ENCODE data around the gene ODAD4. TPM values are rescaled to one million over a fixed set of nuclear protein-coding genes. Genes with fewer than 3 reads are reported as not detected.

Gene ODAD4
- total RNA-seq, 2 donors from 2014 or later = 0.15 to 0.19 TPM

DNA sequence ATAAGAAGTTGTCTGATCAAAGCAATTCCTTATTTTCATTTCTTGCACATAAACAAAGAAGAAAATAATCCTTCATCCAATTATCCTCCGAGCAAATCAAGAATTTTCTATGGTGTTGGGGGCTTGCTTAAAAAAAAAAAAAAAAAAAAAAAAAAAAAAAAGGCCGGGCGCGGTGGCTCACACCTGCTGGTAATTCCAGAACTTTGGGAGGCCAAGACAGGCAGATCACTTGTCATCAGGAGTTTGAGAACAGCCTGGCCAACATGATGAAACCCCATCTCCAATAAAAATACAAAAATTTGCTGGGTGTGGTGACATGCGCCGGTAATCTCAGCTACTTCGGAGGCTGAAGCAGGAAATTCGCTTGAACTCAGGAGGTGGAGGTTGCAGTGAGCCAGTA is 55.5 kb downstream of the ODAD4 start:
- H3K27ac ChIP-seq = no peak overlapping the region
- DNase-seq = no peak
- no peak overlapping the region for H3K9ac ChIP-seq (ENCODE audit: low read depth in 2 of 2, low read length in 2 of 2)
- TF ChIP-seq, protein P1, sequence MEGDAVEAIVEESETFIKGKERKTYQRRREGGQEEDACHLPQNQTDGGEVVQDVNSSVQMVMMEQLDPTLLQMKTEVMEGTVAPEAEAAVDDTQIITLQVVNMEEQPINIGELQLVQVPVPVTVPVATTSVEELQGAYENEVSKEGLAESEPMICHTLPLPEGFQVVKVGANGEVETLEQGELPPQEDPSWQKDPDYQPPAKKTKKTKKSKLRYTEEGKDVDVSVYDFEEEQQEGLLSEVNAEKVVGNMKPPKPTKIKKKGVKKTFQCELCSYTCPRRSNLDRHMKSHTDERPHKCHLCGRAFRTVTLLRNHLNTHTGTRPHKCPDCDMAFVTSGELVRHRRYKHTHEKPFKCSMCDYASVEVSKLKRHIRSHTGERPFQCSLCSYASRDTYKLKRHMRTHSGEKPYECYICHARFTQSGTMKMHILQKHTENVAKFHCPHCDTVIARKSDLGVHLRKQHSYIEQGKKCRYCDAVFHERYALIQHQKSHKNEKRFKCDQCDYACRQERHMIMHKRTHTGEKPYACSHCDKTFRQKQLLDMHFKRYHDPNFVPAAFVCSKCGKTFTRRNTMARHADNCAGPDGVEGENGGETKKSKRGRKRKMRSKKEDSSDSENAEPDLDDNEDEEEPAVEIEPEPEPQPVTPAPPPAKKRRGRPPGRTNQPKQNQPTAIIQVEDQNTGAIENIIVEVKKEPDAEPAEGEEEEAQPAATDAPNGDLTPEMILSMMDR (IDR thresholded peaks at IDR 0.05) = no peak
- intact Hi-C loops (cut with DNase I) = no loop called here
- H3K36me3 ChIP-seq = peaks cover 11% of the 10 kb centered on the region
- no peaks in the 10 kb centered on the region for H3K9me3 ChIP-seq
- H3K4me1 ChIP-seq = no peaks in the 10 kb centered on the region
- H3K27me3 ChIP-seq = no peaks in the 10 kb centered on the region
- H3K4me3 ChIP-seq = no peak overlapping the region

DNA sequence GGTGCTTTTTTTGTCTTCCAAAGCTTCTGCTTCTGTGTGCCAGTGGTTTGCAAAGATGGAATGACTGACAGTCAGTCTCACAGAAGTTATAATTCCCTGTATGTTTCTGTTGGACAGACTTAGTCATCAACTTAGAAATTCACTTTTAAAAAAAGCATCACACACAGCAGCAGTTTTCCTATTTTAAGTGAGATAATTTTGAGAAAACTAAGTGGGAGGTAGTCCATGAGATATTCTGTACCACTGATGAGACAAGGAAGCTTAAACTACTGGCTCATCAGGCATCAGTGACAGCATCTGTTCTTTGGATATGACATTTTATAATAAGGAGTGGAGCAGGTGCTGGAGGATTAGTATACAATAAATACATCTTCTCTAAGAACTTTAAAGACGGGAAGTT is 56.2 kb downstream of the ODAD4 start:
- TF ChIP-seq, protein P1 (IDR thresholded peaks at IDR 0.05) = no peak
- no peak for DNase-seq

DNA sequence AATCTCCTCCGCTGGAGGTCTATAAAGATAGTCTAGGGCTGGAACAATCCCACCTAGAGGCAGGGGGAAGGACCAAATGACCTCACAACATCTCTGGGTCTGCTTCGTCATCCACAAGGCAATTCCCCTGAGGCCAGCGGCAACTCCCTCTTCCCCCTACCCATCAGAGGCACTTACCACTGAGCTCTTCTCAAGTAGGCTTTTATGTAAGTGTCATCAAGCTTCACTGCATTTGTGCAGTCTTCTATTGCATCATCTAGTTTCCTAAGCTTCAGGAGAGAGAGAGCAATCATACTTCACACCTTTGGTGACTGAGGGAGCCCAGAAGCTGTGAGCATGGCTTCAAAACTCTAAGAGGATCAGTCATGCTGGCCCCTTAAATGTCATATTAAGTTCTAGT is 57.2 kb downstream of the ODAD4 start:
- Histone ChIP-seq H3K4me3 (no peak overlapping the region), H3K27ac (no peak overlapping the region), H3K9ac (ENCODE audit: low read depth in 2 of 2, low read length in 2 of 2) (no peak overlapping the region), H3K9me3 (no peaks in the 10 kb centered on the region), H3K36me3 (peaks cover 16% of the 10 kb centered on the region), H3K4me1 (no peaks in the 10 kb centered on the region), H3K27me3 (no peaks in the 10 kb centered on the region)
- no peak for DNase-seq
- TF ChIP-seq, protein P1 (IDR thresholded peaks at IDR 0.05) = no peak
- intact Hi-C loops (cut with DNase I) = no loop called here

More for the DNA sequence above, 56.2 kb downstream of the ODAD4 start:
- H3K27me3 ChIP-seq = no peaks in the 10 kb centered on the region
- H3K4me3 ChIP-seq = no peak overlapping the region
- no peaks in the 10 kb centered on the region for H3K9me3 ChIP-seq
- intact Hi-C loops (cut with DNase I) = no loop called here
- H3K4me1 ChIP-seq = no peaks in the 10 kb centered on the region
- H3K36me3 ChIP-seq = peaks cover 11% of the 10 kb centered on the region
- H3K27ac ChIP-seq = no peak overlapping the region
- H3K9ac ChIP-seq (ENCODE audit: low read depth in 2 of 2, low read length in 2 of 2) = no peak overlapping the region

DNA sequence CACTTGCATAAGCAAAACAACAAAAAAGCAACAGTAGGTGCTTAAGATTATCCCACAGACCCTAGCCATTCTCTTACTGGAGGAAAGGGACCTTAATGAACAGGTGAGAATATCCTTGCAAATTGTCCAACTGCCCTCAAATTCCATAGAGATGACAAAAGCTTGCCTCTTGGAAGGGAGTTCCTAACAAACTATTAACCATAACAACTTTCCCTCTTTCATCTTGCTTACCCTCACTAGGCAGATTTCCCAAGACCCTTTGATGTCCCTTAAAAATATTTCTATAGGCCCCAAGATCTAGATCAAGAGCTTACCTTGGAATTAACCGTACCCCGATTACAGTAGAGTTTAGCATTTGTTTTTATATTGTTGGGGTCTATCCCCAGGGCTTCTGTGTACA is 58.0 kb downstream of the ODAD4 start:
- Histone ChIP-seq H3K27me3 (no peaks in the 10 kb centered on the region), H3K27ac (no peak overlapping the region), H3K4me1 (no peaks in the 10 kb centered on the region), H3K9me3 (no peaks in the 10 kb centered on the region), H3K4me3 (no peak overlapping the region), H3K9ac (ENCODE audit: low read depth in 2 of 2, low read length in 2 of 2) (no peak overlapping the region), H3K36me3 (peaks cover 24% of the 10 kb centered on the region)
- intact Hi-C loops (cut with DNase I) = no loop called here
- no peak for DNase-seq
- TF ChIP-seq, protein P1 (IDR thresholded peaks at IDR 0.05) = no peak

DNA sequence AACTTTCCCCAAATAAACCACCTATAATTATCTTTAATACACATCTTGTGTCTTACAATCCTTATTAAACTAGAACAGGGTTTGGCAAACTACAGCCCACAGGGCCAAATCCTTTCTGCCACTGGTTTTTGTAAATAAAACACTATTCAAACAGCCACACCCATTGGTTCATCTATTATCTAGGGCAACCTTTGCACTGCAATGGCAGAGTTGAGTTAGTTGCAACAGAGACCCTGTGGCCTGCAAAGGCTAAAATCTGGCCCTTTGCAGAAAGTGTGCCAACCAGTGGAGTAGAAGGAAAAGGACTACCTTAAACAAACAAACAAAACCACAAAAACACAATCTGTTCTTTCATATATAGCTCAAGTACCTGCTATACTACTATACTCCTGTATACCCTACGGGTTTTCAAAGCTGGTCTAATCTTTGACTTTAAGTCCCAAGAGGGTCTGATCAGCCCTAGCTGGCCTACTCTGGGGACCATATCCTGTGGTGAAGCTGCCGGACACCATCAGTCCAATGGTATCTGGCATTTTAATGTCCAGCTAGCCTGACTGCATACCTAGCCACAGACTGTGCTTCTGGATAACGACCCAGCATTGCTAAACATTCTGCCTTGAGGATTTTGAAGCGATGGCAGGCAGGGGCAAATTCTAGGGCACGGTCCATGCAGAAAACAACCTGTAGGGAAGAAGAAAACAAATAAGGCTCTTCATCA is 59.4 kb downstream of the ODAD4 start:
- H3K27me3 ChIP-seq = no peaks in the 10 kb centered on the region
- H3K27ac ChIP-seq = peak overlapping the region; percentile 65

More for the DNA sequence above, 59.4 kb downstream of the ODAD4 start:
- intact Hi-C loops (cut with DNase I) = no loop called here
- Histone ChIP-seq H3K36me3 (peaks cover 26% of the 10 kb centered on the region), H3K9ac (ENCODE audit: low read depth in 2 of 2, low read length in 2 of 2) (no peak overlapping the region), H3K4me1 (no peaks in the 10 kb centered on the region), H3K4me3 (no peak overlapping the region), H3K9me3 (no peaks in the 10 kb centered on the region)
- TF ChIP-seq, protein P1 (IDR thresholded peaks at IDR 0.05) = no peak
- DNase-seq = peak; percentile 56
